LNCaP clone FGC (cell line): ENCODE data around the gene ZNF830.

Experiments used
- DNase-seq: peaks from one replicate; pipeline ENCODE4 v3.0.0-alpha.2; 2011; ENCODE audit warnings: low read depth
- H3K4me3 ChIP-seq: 2 replicates; pipeline ENCODE4 v1.5.1; 2011; ENCODE audit warnings: mild to moderate bottlenecking, low read depth, low read length, control low read depth
- CTCF ChIP-seq: IDR thresholded peaks from 2 replicates; pipeline ENCODE4 v1.5.1; 2012; ENCODE audit warnings: mild to moderate bottlenecking; ENCODE audit not compliant: control insufficient read depth, insufficient read depth; ENCODE audit errors: extremely low read depth

ZNF830 gene

GRCh38 chr17:34958438-34958837 is 2.9 kb upstream of the ZNF830 start:
- no peak for TF ChIP-seq CTCF
- H3K4me3 ChIP-seq = no peak overlapping the region
- no peak for DNase-seq

GRCh38 chr17:34974179-34974578 is 12.8 kb downstream of the ZNF830 start:
- DNase-seq = no peak
- TF ChIP-seq CTCF = no peak
- H3K4me3 ChIP-seq = no peak overlapping the region

- no peak for DNase-seq
- TF ChIP-seq CTCF = no peak
- H3K4me3 ChIP-seq = no peak overlapping the region
Measured at GRCh38 chr17:34974794-34975785, 13.8 kb downstream of the ZNF830 start.

GRCh38 chr17:34979153-34979552 is 17.8 kb downstream of the ZNF830 start:
- no peak for TF ChIP-seq CTCF
- H3K4me3 ChIP-seq = no peak overlapping the region
- no peak for DNase-seq

GRCh38 chr17:34979650-34980352 is 18.5 kb downstream of the ZNF830 start:
- peak overlapping the region; percentile 86 for H3K4me3 ChIP-seq
- DNase-seq = no peak
- no peak for TF ChIP-seq CTCF

GRCh38 chr17:34980353-34980680 is 19.0 kb downstream of the ZNF830 start, which contains the start of gene LIG3:
TSS of gene LIG3 (plus strand) at chr17:34980512. CDS start at chr17:34983006, 2,494 bp downstream.
- DNase-seq = peak; percentile 79
- no peak for TF ChIP-seq CTCF
- H3K4me3 ChIP-seq = peak within 1 kb of the TSS; percentile 86
